GM10266 (cell line): ENCODE data around the gene GRM5.

Experiments used
- DNase-seq: peaks from one replicate; pipeline ENCODE4 v3.0.0; 2012; ENCODE audit errors: extremely low spot score
- TF ChIP-seq, protein P1 (sequence below): IDR thresholded peaks from 2 replicates; pipeline ENCODE4 v1.5.1; 2012; ENCODE audit warnings: mild to moderate bottlenecking, low read depth; ENCODE audit not compliant: control insufficient read depth, insufficient read depth; ENCODE audit errors: missing control alignments

Gene GRM5

GRCh38 chr11:88709567-88709966 lies 356.2 kb downstream of the GRM5 start:
- DNase-seq = no peak
- TF ChIP-seq, protein P1, sequence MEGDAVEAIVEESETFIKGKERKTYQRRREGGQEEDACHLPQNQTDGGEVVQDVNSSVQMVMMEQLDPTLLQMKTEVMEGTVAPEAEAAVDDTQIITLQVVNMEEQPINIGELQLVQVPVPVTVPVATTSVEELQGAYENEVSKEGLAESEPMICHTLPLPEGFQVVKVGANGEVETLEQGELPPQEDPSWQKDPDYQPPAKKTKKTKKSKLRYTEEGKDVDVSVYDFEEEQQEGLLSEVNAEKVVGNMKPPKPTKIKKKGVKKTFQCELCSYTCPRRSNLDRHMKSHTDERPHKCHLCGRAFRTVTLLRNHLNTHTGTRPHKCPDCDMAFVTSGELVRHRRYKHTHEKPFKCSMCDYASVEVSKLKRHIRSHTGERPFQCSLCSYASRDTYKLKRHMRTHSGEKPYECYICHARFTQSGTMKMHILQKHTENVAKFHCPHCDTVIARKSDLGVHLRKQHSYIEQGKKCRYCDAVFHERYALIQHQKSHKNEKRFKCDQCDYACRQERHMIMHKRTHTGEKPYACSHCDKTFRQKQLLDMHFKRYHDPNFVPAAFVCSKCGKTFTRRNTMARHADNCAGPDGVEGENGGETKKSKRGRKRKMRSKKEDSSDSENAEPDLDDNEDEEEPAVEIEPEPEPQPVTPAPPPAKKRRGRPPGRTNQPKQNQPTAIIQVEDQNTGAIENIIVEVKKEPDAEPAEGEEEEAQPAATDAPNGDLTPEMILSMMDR = no peak

DNA sequence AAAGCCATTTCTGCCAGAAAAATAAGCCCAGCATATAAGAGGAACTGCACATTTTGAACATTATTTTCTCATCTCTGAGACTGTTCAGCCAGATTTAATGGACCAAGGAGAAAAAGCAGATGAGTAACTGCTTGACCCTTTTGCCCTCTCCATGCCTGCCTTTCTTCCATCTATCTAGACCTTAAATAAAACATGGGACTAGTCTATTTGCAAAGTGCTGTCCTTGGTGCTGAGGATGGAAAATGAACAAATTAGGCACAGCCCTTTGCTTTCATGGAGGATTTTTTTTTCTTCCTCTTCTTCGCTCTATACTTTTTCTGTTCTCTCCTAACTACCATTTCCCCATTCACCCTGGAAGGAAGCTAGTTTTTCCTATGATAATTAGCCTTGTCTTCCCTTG lies 361.3 kb downstream of the GRM5 start:
- TF ChIP-seq, protein P1 = no peak
- DNase-seq = no peak

DNA sequence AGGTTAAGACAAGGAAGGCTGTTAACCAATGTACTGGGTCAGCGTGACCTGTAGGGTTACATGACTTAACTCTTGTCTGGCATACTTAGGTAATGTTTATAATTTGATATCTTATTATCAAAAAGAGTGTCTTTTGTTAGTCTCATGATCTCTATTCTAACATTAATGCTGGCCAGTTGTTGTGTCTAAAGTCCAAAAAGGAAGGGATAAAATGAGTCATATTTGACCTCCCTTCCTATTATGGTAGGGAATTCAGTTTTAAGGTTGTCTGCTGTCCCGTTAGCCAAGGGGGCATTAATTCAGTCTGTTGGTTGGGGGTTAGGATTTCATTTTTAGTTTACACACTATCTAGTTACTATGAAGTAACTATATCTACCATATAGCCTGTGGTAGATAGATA lies 364.0 kb downstream of the GRM5 start:
- TF ChIP-seq, protein P1 = no peak

DNA sequence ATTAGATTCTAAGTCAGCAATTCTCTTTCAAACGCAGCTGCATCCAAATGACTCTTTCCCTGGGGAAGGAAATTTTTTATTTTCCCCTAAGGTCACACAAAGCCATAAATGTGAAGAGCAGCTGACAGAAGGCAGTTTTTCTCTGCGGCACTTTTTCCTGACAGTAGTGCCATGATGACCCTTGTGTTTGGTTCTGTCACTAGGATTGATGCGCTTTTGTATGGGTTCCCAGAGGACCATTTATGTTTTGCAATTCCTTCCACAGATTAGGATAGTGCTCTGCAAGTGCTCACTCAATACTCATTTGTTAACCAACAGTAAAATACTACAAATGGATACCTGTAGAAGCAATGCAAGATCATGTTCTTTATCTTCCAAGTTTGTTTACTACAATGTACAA lies 368.6 kb downstream of the GRM5 start:
- DNase-seq = no peak
- TF ChIP-seq, protein P1 = no peak

More for the DNA sequence above, 364.0 kb downstream of the GRM5 start:
- DNase-seq = no peak

GRCh38 chr11:88695689-88696414 lies 369.9 kb downstream of the GRM5 start:
- no peak for DNase-seq
- TF ChIP-seq, protein P1 = no peak

DNA sequence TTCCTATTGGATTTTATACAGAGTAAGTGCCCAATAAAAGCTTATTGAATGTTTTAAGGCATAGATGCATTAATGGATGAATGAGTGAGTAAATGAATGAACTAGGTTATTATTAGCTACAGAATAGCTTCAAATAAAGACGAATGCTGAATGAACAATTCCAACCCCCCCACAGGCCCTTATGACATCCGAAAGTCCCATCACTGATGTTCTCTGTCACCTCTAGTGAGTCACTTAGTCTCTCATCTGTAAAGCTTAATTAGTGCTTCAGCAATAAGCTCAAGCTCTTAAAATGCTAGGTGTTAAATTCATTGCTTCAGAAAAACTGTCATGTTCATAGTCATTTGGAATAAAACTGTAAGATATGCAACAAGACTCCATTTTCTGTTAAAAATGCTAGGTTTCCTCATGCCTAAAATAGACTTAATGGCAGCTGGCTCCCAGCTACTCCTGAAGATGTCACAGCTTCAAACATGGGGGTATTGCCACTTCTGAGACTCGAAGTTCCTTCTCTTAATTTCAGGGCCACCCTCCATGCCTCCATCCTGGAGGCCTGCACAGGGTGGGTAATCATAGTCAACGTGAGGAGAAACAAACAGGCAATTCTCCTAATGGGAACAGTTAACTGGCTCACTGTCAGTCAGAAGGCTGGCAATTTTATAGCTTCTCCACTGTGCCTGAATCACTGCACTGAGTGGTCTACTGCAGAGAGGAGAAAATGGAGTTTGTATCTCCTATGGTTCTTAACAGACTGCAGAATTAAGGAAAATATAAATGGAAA lies 373.3 kb downstream of the GRM5 start:
- TF ChIP-seq, protein P1 = no peak
- no peak for DNase-seq
